ENCODE results near the gene SIK3. TPM values are rescaled to one million over a fixed set of nuclear protein-coding genes. Genes with fewer than 3 reads are reported as not detected.

SIK3 gene
- total RNA-seq, 1 donor from 2014 or later: 28.7 TPM

GRCh38 chr11:116896211-116896610 is 202.0 kb downstream of the SIK3 start:
- intact Hi-C loops (cut with DNase I): no loop called here
- DNase-seq (ENCODE audit: missing footprints) (no peak), ATAC-seq (no peak)

- ATAC-seq (peak; percentile 48), DNase-seq (ENCODE audit: missing footprints) (peak; percentile 73)
- intact Hi-C loops (cut with DNase I): no loop called here
Observed at GRCh38 chr11:116895048-116895757, 203.0 kb downstream of the SIK3 start.

- no peak for ATAC-seq
- no peak for DNase-seq (ENCODE audit: missing footprints)
- intact Hi-C loops (cut with DNase I): no loop called here
Observed at GRCh38 chr11:116893906-116894305, 204.3 kb downstream of the SIK3 start.

- no peak for ATAC-seq
- intact Hi-C loops (cut with DNase I): no loop called here
Observed at GRCh38 chr11:116893437-116893836, 204.8 kb downstream of the SIK3 start.

DNA sequence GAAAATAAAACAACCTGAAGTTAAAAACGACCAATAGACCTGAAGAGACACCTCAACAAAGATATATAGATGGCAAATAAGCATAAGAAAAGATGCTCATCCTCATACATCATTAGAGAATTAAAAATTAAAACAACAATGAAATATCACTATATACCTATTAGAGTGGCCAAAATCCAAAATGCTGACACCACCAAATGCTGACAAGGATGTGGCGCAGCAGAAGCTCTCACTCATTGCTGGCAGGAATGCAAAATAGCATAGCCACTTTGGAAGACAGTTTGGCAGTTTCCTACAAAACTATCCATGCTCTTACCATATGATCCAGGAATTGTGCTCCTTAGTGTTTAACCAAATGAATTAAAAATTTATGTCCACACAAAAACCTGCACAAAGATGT is 205.9 kb downstream of the SIK3 start:
- DNase-seq (ENCODE audit: missing footprints): no peak
- intact Hi-C loops (cut with DNase I): no loop called here
- no peak for ATAC-seq

More at GRCh38 chr11:116893437-116893836, 204.8 kb downstream of the SIK3 start:
- no peak for DNase-seq (ENCODE audit: missing footprints)

DNA sequence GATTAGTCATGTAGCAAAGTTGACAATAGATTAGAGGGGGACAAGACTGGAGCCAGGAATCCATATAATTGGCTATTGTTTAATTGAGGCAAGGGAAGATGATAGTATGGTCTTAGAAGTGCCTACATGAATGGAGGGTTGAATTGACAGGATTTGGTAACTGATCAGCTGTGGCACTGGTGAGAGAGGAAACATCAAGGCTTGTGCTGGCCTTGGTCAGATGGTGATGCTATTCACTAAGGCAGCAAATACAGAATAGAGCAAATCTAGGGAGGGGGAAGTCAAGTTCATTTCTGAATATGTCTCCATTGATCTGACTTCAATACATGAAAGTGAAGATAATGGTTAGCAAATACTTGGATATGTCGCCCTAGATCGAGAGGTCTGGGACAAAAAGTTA is 206.5 kb downstream of the SIK3 start:
- ATAC-seq (no peak), DNase-seq (ENCODE audit: missing footprints) (no peak)
- intact Hi-C loops (cut with DNase I): no loop called here

GRCh38 chr11:116890607-116891006 is 207.6 kb downstream of the SIK3 start:
- no peak for ATAC-seq
- intact Hi-C loops (cut with DNase I): no loop called here
- no peak for DNase-seq (ENCODE audit: missing footprints)

DNA sequence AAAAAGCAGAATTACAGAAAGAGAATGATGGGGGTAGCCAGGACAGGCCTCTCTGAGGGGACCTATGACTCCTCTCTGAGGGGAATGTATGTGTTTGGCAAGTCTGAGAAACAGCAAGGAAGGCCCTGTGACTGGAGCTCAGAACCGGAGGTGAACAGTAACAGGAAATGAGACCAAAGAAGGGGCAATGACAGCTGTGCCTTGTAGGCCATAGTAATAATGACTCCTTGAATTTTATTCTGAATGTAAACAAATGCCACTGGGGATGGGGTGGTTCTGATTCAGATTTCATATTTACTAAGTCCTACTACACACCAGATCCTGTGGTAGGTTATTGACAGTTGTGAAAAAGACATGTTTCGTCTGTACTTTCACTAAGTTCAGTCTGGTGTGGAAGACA is 208.0 kb downstream of the SIK3 start:
- intact Hi-C loops (cut with DNase I): no loop called here
- no peak for DNase-seq (ENCODE audit: missing footprints)
- no peak for ATAC-seq

GRCh38 chr11:116888884-116889549 is 209.2 kb downstream of the SIK3 start:
- intact Hi-C loops (cut with DNase I): loop anchor here (5.0 kb wide), 1 partner anchor 208 kb away; the partner anchor contains the start of gene SIK3
- no peak for DNase-seq (ENCODE audit: missing footprints)
- no peak for ATAC-seq

DNA sequence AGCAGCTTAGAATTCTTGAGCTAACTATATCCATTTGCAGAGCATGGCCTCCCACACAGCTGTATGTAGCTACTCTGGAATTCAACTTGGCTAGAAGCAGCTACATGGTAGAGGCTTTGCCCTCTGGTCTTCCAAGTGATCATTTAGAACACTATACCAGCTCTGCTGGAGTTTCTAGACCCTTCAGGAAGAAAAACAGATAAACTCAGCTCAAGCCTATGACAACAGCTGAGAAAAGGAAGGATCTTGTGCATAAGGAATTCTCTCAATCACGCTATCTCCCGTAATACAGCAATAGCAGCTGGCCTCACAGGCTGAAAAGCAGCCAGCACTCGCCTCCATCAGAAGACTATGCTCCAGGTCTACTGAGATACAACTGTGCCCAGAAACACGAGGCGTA is 210.2 kb downstream of the SIK3 start:
- intact Hi-C loops (cut with DNase I): loop anchor here (5.0 kb wide), 1 partner anchor 209 kb away; the partner anchor contains the start of gene SIK3
- peak; percentile 33 for ATAC-seq

GRCh38 chr11:116885951-116886655 is 212.1 kb downstream of the SIK3 start:
- ATAC-seq: peak; percentile 80
- intact Hi-C loops (cut with DNase I): loop anchor here (5.0 kb wide), 1 partner anchor 211 kb away; the partner anchor contains the start of gene SIK3
- DNase-seq (ENCODE audit: missing footprints): no peak

More for the DNA sequence above, 210.2 kb downstream of the SIK3 start:
- no peak for DNase-seq (ENCODE audit: missing footprints)

DNA sequence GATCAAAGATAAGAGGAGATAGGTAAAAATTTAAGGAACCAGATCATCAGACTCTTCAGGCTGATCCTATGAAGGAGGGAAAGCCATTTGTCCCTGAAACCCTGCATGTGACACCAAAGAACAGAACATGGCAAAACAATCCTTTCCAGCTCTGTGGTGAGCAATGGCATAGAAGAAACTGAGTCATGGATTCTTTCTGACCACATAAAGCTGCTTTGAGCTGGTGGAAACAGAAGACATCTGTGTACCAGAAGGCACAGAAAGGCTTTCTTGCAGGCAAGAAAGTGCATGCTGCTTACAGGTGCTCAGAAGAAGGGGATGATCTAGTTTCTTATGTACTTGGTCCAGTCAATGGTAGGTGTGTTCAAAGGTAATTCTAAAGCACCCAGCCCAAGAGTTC is 215.8 kb downstream of the SIK3 start:
- intact Hi-C loops (cut with DNase I): no loop called here
- ATAC-seq (no peak), DNase-seq (ENCODE audit: missing footprints) (no peak)

- DNase-seq (ENCODE audit: missing footprints) (no peak), ATAC-seq (no peak)
- intact Hi-C loops (cut with DNase I): no loop called here
Observed at GRCh38 chr11:116881143-116881542, 217.1 kb downstream of the SIK3 start.

GRCh38 chr11:116879800-116880625 is 218.2 kb downstream of the SIK3 start:
- intact Hi-C loops (cut with DNase I): loop anchor here (2.0 to 5.0 kb wide), 2 partner anchors 227 to 347 kb away; no protein-coding TSS in a partner anchor
- ATAC-seq: peak; percentile 79
- DNase-seq (ENCODE audit: missing footprints): no peak

GRCh38 chr11:116876656-116877055 is 221.6 kb downstream of the SIK3 start:
- DNase-seq (ENCODE audit: missing footprints) (no peak), ATAC-seq (no peak)
- intact Hi-C loops (cut with DNase I): loop anchor here (5.0 kb wide), 1 partner anchor 351 kb away; no protein-coding TSS in a partner anchor

DNA sequence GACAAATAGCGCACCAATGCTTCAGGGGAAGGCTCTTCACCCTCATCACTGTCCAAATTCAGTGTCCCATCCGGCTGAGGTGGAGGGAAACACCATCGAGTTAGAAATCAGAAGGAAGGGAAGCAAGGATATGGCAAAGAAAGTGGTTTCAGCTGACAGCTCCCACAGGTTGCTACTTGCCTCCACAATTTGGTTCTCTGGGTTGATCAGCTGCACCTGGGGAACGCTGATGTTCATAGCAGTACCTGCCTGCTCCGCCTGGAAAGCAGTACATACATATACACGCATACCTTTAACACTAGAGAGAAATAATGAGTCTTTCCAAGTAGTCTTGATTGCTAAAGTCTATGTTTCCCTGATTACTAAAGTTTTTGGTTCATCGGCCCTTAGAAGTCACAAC is 223.0 kb downstream of the SIK3 start:
- DNase-seq (ENCODE audit: missing footprints) (no peak), ATAC-seq (no peak)
- intact Hi-C loops (cut with DNase I): loop anchor here (5.0 kb wide), 1 partner anchor 352 kb away; no protein-coding TSS in a partner anchor

DNA sequence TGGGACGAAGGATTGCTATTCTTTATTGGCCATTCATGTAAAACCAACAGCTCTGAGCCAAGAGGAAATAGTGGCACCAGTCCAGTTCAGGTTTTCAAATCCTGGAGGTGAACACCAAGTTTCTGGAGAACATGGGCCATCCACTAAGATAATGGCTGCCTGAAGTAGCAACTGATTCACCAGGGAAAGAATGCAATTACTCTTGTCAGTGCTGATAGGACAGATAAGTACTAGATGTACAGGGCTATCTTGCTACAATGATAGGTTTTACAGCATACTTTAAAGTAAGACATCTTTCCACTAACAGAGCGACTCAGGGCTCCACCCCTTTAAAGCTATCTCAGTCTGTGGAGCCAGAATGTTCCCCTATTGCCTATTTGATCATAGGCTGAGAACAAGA is 224.0 kb downstream of the SIK3 start:
- ATAC-seq (no peak), DNase-seq (ENCODE audit: missing footprints) (no peak)
- intact Hi-C loops (cut with DNase I): no loop called here

- intact Hi-C loops (cut with DNase I): no loop called here
Observed at GRCh38 chr11:116873381-116873780, 224.8 kb downstream of the SIK3 start.

DNA sequence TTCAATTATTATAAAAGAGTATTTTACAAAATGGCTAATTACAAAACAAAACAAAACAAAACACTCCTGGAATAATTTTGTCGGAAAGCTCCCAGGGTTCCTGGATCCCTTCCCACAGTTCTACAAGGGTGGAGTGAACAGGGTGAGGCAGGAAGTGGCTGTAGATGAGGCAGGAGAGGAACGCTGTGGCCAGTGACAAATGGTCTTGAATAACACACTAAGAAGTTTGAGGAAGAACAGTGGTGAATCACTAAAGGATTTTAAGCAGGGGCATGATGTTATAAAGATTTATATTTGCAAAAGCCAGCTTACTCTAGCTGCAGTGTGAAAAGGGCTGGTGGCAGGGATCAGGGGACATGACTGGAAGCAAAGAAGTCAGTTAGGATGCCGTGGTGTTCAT is 227.0 kb downstream of the SIK3 start:
- intact Hi-C loops (cut with DNase I): no loop called here
- DNase-seq (ENCODE audit: missing footprints) (no peak), ATAC-seq (no peak)

More at GRCh38 chr11:116873381-116873780, 224.8 kb downstream of the SIK3 start:
- DNase-seq (ENCODE audit: missing footprints) (no peak), ATAC-seq (no peak)

Measured in Right ventricle myocardium inferior (tissue), 1 donor.